Measurements from ENCODE around the gene A1CF.

DNA sequence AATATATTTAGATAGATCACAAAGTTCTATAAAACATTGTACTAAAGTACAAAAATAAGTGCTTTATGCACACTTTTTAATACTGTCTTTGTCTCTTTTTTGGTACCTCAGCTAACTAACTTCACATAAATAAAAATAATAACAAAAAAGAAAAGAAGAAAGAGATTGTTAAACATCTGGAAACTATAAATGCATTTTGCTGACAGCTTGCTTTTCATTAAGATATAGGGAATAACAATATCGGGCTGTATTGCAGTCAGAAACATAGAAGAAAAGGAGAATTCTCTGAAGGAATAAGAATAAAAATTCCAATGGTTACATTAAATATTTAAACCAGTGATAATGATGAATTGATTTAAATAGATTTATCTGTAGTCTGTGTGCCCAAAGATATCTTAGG, 85.8 kb downstream of the A1CF start:
- no peak for TF ChIP-seq POLR2AphosphoS5 (IDR thresholded peaks at IDR 0.05)
- TF ChIP-seq, protein P1, sequence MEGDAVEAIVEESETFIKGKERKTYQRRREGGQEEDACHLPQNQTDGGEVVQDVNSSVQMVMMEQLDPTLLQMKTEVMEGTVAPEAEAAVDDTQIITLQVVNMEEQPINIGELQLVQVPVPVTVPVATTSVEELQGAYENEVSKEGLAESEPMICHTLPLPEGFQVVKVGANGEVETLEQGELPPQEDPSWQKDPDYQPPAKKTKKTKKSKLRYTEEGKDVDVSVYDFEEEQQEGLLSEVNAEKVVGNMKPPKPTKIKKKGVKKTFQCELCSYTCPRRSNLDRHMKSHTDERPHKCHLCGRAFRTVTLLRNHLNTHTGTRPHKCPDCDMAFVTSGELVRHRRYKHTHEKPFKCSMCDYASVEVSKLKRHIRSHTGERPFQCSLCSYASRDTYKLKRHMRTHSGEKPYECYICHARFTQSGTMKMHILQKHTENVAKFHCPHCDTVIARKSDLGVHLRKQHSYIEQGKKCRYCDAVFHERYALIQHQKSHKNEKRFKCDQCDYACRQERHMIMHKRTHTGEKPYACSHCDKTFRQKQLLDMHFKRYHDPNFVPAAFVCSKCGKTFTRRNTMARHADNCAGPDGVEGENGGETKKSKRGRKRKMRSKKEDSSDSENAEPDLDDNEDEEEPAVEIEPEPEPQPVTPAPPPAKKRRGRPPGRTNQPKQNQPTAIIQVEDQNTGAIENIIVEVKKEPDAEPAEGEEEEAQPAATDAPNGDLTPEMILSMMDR (IDR thresholded peaks at IDR 0.05), result no peak

All from breast epithelium (tissue), 3 donors.